GM12801 (cell line): ENCODE data around the gene PPY.

Source experiments
- CTCF ChIP-seq: IDR thresholded peaks from one replicate; pipeline ENCODE4 v1.5.1; 2011; ENCODE audit warnings: control low read depth; ENCODE audit not compliant: insufficient read length; ENCODE audit errors: extremely low read depth

The PPY gene

GRCh38 chr17:43917348-43918025, 24.8 kb downstream of the PPY start:
- no peak for TF ChIP-seq CTCF

- no peak for TF ChIP-seq CTCF
These were observed 25.3 kb downstream of the PPY start for GRCh38 chr17:43917016-43917347.

- no peak for TF ChIP-seq CTCF
These were observed 25.9 kb downstream of the PPY start for GRCh38 chr17:43916385-43916784.

- TF ChIP-seq CTCF = no peak
These were observed 26.7 kb downstream of the PPY start for GRCh38 chr17:43915559-43915958.

- TF ChIP-seq CTCF = no peak
These were observed 27.8 kb downstream of the PPY start for GRCh38 chr17:43914451-43914850.

GRCh38 chr17:43913584-43913983, 28.7 kb downstream of the PPY start:
- no peak for TF ChIP-seq CTCF

- no peak for TF ChIP-seq CTCF
These were observed 29.5 kb downstream of the PPY start for GRCh38 chr17:43912635-43913304.
